Osteocyte (in vitro differentiated cells): Measurements from ENCODE around the gene ORAI1. TPM values are rescaled to one million over a fixed set of nuclear protein-coding genes. Genes with fewer than 3 reads are reported as not detected.

Experiments used
- DNase-seq: peaks from one replicate; pipeline ENCODE4 v3.0.0; 2021; ENCODE audit warnings: mixed read lengths; ENCODE audit not compliant: unreplicated experiment; ENCODE audit errors: extremely low spot score
- H3K27ac Mint-ChIP-seq: one replicate; pipeline ENCODE4 v1.8.0; 2021; ENCODE audit warnings: mild to moderate bottlenecking, mixed read lengths; ENCODE audit not compliant: unreplicated experiment
- H3K27me3 Mint-ChIP-seq: one replicate; pipeline ENCODE4 v1.8.0; 2021; ENCODE audit warnings: mixed read lengths; ENCODE audit not compliant: unreplicated experiment
- H3K36me3 Mint-ChIP-seq: one replicate; pipeline ENCODE4 v1.8.0; 2021; ENCODE audit warnings: mixed read lengths; ENCODE audit not compliant: unreplicated experiment
- H3K4me1 Mint-ChIP-seq: one replicate; pipeline ENCODE4 v1.8.0; 2021; ENCODE audit warnings: mixed read lengths; ENCODE audit not compliant: unreplicated experiment
- H3K4me3 Mint-ChIP-seq: one replicate; pipeline ENCODE4 v1.8.0; 2021; ENCODE audit warnings: mild to moderate bottlenecking, moderate library complexity, mixed read lengths; ENCODE audit not compliant: unreplicated experiment
- H3K9me3 Mint-ChIP-seq: one replicate; pipeline ENCODE4 v1.8.0; 2021; ENCODE audit warnings: mixed read lengths; ENCODE audit not compliant: unreplicated experiment
- CTCF ChIP-seq: fragments of 200-600 bp; sonication (generic); IDR thresholded peaks from 2 replicates; pipeline ENCODE4 v1.5.0; 2021; ENCODE audit warnings: antibody characterized with exemption, mild to moderate bottlenecking, moderate library complexity
- total RNA-seq: library from RNA; stranded (reverse); gene quantifications from 2 replicates; pipeline ENCODE4 v1.2.1, GENCODE V29; 2021

Gene ORAI1
- total RNA-seq, 1 donor from 2014 or later, result 9.1 TPM

- Mint-ChIP-seq H3K27me3 (no peaks in the 10 kb centered on the region), H3K4me1 (peaks cover 6% of the 10 kb centered on the region), H3K27ac (no peak overlapping the region), H3K9me3 (no peaks in the 10 kb centered on the region), H3K36me3 (peaks cover 2% of the 10 kb centered on the region), H3K4me3 (no peak overlapping the region)
- no peak for TF ChIP-seq CTCF
- DNase-seq, result no peak
These were observed 29.8 kb upstream of the ORAI1 start for GRCh38 chr12:121596526-121596925.

- Mint-ChIP-seq H3K36me3 (peaks cover under 1% of the 10 kb centered on the region), H3K27ac (no peak overlapping the region), H3K9me3 (no peaks in the 10 kb centered on the region), H3K27me3 (no peaks in the 10 kb centered on the region), H3K4me1 (peaks cover 1% of the 10 kb centered on the region), H3K4me3 (no peak overlapping the region)
- no peak for DNase-seq
- no peak for TF ChIP-seq CTCF
These were observed 25.5 kb upstream of the ORAI1 start for GRCh38 chr12:121600702-121601336.

- no peak overlapping the region for H3K27ac Mint-ChIP-seq
- no peaks in the 10 kb centered on the region for H3K36me3 Mint-ChIP-seq
- no peak for TF ChIP-seq CTCF
These were observed 23.6 kb upstream of the ORAI1 start for GRCh38 chr12:121602766-121603165.

GRCh38 chr12:121603581-121603980 is 22.7 kb upstream of the ORAI1 start:
- no peaks in the 10 kb centered on the region for H3K36me3 Mint-ChIP-seq
- DNase-seq, result no peak
- peaks cover 1% of the 10 kb centered on the region for H3K4me1 Mint-ChIP-seq
- no peak overlapping the region for H3K4me3 Mint-ChIP-seq
- H3K27ac Mint-ChIP-seq, result no peak overlapping the region
- H3K9me3 Mint-ChIP-seq, result no peaks in the 10 kb centered on the region
- no peak for TF ChIP-seq CTCF
- no peaks in the 10 kb centered on the region for H3K27me3 Mint-ChIP-seq

More at GRCh38 chr12:121602766-121603165, 23.6 kb upstream of the ORAI1 start:
- no peak for DNase-seq
- no peak overlapping the region for H3K4me3 Mint-ChIP-seq
- no peaks in the 10 kb centered on the region for H3K27me3 Mint-ChIP-seq
- no peaks in the 10 kb centered on the region for H3K9me3 Mint-ChIP-seq
- H3K4me1 Mint-ChIP-seq, result peaks cover 1% of the 10 kb centered on the region

GRCh38 chr12:121608301-121608700 is 18.0 kb upstream of the ORAI1 start:
- H3K9me3 Mint-ChIP-seq, result no peaks in the 10 kb centered on the region
- DNase-seq, result no peak
- no peak overlapping the region for H3K27ac Mint-ChIP-seq
- no peak for TF ChIP-seq CTCF
- H3K4me3 Mint-ChIP-seq, result no peak overlapping the region
- H3K27me3 Mint-ChIP-seq, result no peaks in the 10 kb centered on the region
- peaks cover 9% of the 10 kb centered on the region for H3K4me1 Mint-ChIP-seq
- no peaks in the 10 kb centered on the region for H3K36me3 Mint-ChIP-seq
